ENCODE results near the gene DNAJC13.

DNA sequence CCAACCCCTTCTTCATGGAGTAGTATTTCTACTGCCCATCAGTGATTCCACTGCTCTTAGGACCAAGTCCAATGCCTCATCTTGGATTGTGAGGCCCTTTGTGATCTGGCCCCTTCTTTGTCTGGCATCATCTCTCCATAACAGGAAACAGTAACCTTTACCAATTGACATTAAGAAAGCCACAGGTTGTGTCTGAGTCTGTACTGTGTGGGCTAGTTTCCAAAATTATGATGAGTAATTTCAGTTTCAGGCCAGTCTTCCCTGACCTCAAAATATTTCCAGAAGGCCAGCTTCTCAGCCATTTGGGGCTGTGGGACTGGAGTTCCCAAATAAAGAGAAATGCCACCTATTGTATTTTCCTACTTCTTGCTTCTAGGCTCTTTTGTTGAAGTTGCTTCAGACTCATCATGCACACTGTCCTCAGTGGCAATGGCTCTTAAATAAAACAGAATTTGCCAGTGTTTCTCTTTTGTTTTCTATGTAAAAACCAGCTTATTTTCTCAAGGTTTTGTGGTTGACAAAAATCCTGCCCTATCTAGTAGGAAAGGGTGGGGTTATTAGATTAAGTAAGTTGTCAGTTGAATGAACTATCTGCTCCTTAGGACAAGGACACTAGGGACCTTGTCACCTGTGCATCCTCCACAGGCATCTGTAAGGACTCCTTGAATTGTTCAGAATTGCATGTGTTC is 132.7 kb downstream of the DNAJC13 start:
- TF ChIP-seq POLR2A (IDR thresholded peaks at IDR 0.05): no peak
- TF ChIP-seq, protein P1, sequence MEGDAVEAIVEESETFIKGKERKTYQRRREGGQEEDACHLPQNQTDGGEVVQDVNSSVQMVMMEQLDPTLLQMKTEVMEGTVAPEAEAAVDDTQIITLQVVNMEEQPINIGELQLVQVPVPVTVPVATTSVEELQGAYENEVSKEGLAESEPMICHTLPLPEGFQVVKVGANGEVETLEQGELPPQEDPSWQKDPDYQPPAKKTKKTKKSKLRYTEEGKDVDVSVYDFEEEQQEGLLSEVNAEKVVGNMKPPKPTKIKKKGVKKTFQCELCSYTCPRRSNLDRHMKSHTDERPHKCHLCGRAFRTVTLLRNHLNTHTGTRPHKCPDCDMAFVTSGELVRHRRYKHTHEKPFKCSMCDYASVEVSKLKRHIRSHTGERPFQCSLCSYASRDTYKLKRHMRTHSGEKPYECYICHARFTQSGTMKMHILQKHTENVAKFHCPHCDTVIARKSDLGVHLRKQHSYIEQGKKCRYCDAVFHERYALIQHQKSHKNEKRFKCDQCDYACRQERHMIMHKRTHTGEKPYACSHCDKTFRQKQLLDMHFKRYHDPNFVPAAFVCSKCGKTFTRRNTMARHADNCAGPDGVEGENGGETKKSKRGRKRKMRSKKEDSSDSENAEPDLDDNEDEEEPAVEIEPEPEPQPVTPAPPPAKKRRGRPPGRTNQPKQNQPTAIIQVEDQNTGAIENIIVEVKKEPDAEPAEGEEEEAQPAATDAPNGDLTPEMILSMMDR (IDR thresholded peaks at IDR 0.05): no peak
- TF ChIP-seq POLR2AphosphoS5 (IDR thresholded peaks at IDR 0.05): no peak

Data from prostate gland (tissue), 2 donors.